HAP-1 (cell line): Measurements from ENCODE around the gene STK24.
"Not testable (repeated sequence)": the region's sequence is repeated elsewhere in the genome, so short reads cannot be mapped to it uniquely, and the experiment has no call there.

Experiments
- DNase-seq, 2 experiments: peaks; one replicate each; pipeline ENCODE4 v3.0.0-alpha.2; 2016 to 2020; ENCODE audit warnings: low spot score in 2 of 2
- H3K27me3 ChIP-seq: fragments of 250-450 bp; sonication (Bioruptor Pico); 2 replicates; pipeline ENCODE4 v1.5.1; 2020; ENCODE audit warnings: low read depth, mild to moderate bottlenecking, moderate library complexity
- H3K36me3 ChIP-seq: fragments of 250-450 bp; sonication (Bioruptor Pico); replicated peaks from 2 replicates; pipeline ENCODE4 v1.5.1; 2020; ENCODE audit warnings: mild to moderate bottlenecking
- H3K4me1 ChIP-seq: fragments of 250-450 bp; sonication (Bioruptor Pico); 2 replicates; pipeline ENCODE4 v1.5.1; 2020; ENCODE audit warnings: mild to moderate bottlenecking
- H3K4me3 ChIP-seq: fragments of 250-450 bp; sonication (Bioruptor Pico); 2 replicates; pipeline ENCODE4 v1.5.1; 2020; ENCODE audit warnings: mild to moderate bottlenecking, moderate library complexity
- H3K9me3 ChIP-seq: fragments of 250-450 bp; sonication (Bioruptor Pico); 2 replicates; pipeline ENCODE4 v1.5.1; 2020; ENCODE audit warnings: mild to moderate bottlenecking, moderate library complexity
- in situ Hi-C: fragments of 300-500 bp; cut with MboI; formaldehyde crosslinking; loops from 3 replicates; pipeline ENCODE4 v1.14.3; 2020; ENCODE audit warnings: low sequenced_read_pairs, inconsistent platforms, mixed read lengths

Gene STK24

GRCh38 chr13:98591721-98592361 lies 14.9 kb upstream of the STK24 start:
- in situ Hi-C loops, result no loop called here
- no peak overlapping the region for H3K4me3 ChIP-seq

DNA sequence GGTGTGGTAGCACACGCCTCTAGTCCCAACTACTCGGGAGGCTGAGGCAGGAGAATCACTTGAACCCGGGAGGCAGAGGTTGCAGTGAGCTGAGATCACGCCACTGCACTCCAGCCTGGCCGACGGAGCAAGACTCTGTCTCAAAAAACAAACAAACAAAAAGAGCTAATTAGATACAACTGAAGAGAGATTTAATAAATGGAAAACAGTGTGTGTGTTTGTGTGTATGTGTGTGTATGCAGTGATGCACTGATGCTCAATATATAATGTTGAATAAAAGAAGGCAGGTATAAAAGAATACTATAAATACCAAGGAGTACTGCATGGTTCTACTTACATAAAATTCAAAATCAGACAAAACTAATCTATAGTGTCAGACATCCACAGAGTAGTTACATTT lies 13.6 kb upstream of the STK24 start:
- H3K4me3 ChIP-seq, H3K27me3 ChIP-seq, H3K9me3 ChIP-seq, H3K36me3 ChIP-seq, DNase-seq, in situ Hi-C loops: not testable (repeated sequence)
- H3K4me1 ChIP-seq, result peaks cover 12% of the 10 kb centered on the region

More at GRCh38 chr13:98591721-98592361, 14.9 kb upstream of the STK24 start:
- peak in 1 of 2 experiments; percentile 38 for DNase-seq
- Histone ChIP-seq H3K4me1 (peaks cover 12% of the 10 kb centered on the region), H3K36me3 (no peaks in the 10 kb centered on the region), H3K27me3 (no peaks in the 10 kb centered on the region), H3K9me3 (peaks cover 9% of the 10 kb centered on the region; the same call in 1 of the 2 replicates)

DNA sequence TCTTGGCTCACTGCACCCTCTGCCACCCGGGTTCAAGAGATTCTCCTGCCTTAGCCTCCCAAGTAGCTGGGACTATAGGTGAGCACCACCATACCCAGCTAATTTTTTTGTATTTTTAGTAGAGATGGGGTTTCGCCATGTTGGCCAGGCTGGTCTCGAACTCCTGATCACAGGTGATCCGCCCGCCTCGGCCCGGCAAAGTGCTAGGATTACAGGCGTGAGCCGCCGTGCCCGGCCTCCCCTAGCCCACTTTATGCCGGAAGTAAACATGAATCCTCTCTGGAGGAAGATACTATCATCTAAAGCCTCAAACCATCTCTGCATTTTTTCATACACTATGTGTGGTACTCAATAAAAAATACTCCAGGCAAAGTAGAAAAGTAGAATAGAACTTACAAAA lies 12.6 kb upstream of the STK24 start:
- H3K4me3 ChIP-seq, H3K36me3 ChIP-seq, H3K27me3 ChIP-seq, in situ Hi-C loops, H3K9me3 ChIP-seq, DNase-seq: not testable (repeated sequence)
- H3K4me1 ChIP-seq, result peaks cover 12% of the 10 kb centered on the region

- H3K4me3 ChIP-seq, result no peak overlapping the region
- no peak for DNase-seq
- H3K4me1 ChIP-seq, result peaks cover 6% of the 10 kb centered on the region
- H3K27me3 ChIP-seq, result no peaks in the 10 kb centered on the region
- no peaks in the 10 kb centered on the region for H3K36me3 ChIP-seq
- peaks cover 9% of the 10 kb centered on the region; the same call in 1 of the 2 replicates for H3K9me3 ChIP-seq
- in situ Hi-C loops, result no loop called here
These were observed 9.8 kb upstream of the STK24 start for GRCh38 chr13:98586400-98587345.

GRCh38 chr13:98585946-98586345 lies 9.0 kb upstream of the STK24 start:
- H3K4me1 ChIP-seq, result no peaks in the 10 kb centered on the region
- in situ Hi-C loops, result no loop called here
- H3K36me3 ChIP-seq, result no peaks in the 10 kb centered on the region

GRCh38 chr13:98585398-98585754 lies 8.5 kb upstream of the STK24 start:
- Histone ChIP-seq H3K4me3 (no peak overlapping the region), H3K9me3 (peaks cover 3% of the 10 kb centered on the region; the same call in 1 of the 2 replicates), H3K36me3 (no peaks in the 10 kb centered on the region), H3K27me3 (no peaks in the 10 kb centered on the region), H3K4me1 (0 out of 2 replicates have a peak, but pooled peaks cover 3% of the 10 kb centered on the region)
- in situ Hi-C loops, result no loop called here
- no peak for DNase-seq

More at GRCh38 chr13:98585946-98586345, 9.0 kb upstream of the STK24 start:
- Histone ChIP-seq H3K27me3 (no peaks in the 10 kb centered on the region), H3K9me3 (peaks cover 8% of the 10 kb centered on the region; the same call in 1 of the 2 replicates), H3K4me3 (no peak overlapping the region)
- no peak for DNase-seq

DNA sequence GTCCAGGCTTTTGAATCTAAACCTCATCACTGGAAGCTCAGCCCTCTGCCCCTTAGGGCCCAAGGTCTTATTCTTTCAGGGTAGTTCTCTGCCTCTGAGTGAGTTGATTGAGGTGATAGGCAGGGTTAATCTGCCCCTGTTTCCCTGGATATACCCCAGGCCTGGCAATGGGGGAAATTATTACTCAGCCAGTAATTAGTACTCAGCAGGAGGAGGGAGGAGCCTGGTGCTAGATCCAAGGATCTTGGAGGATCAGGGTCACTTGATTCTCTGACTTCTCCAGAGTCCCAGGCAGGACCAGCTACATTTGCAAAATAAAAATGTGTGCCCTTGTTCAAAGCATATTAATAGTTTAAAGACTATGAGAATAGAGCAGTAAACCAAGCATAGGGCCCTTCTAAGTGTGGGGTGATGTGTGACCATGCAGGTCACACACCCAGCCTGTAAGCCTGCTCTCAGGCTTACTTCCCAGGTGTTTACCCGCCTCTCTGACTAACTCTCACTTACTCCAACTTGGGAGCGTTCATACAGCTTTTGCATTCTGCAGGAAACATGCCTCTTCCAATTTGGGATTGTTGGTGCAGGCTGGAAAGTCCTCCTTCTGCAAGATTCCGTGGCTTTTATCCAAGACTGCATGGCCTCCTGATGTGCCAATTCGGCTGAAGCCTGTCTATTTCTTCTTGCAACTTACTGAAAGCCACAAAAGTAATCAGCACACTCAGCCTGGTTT lies 7.9 kb upstream of the STK24 start:
- DNase-seq, result no peak
- Histone ChIP-seq H3K4me3 (no peak overlapping the region), H3K36me3 (no peaks in the 10 kb centered on the region), H3K27me3 (no peaks in the 10 kb centered on the region), H3K9me3 (no peaks in the 10 kb centered on the region), H3K4me1 (peaks cover 8% of the 10 kb centered on the region; the same call in 1 of the 2 replicates)
- in situ Hi-C loops, result no loop called here

GRCh38 chr13:98582947-98583346 lies 6.0 kb upstream of the STK24 start:
- Histone ChIP-seq H3K4me3 (no peak overlapping the region), H3K4me1 (peaks cover 10% of the 10 kb centered on the region; the same call in 1 of the 2 replicates), H3K9me3 (no peaks in the 10 kb centered on the region), H3K36me3 (no peaks in the 10 kb centered on the region), H3K27me3 (no peaks in the 10 kb centered on the region)
- DNase-seq, result no peak
- in situ Hi-C loops, result no loop called here

DNA sequence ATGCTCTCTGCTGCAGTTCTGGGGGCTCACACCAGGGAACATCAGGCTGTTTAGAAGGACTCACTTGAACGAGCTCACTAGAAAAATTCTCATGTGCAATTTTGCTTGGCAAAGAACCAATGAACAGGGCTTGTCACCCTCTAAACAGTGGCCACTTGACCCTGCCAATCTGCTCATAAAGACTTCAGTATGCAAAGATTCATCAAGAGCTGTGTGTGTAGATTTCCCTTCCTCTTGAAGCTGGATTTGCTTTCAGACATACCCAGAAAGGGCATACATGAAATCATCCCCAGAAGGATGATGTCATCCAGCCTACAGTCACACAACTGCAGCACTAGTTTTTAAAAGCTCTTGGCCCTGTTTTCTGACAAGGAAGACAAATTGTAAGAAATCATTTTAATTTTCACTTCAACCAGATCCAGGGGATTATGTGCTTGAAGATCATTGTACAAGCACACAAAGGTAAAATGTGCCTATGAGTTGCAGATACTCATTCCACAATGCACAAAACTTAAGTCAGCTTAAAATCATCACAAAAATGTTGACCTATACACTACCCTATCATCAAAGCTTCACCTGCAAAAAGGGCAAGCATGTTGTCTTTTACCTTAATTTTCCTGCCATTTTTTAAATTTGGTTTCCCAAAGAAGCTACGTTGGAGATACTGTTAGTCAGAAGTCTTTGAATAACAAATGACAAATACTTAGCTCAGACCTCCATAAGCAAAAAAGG lies 5.2 kb upstream of the STK24 start:
- Histone ChIP-seq H3K36me3 (no peaks in the 10 kb centered on the region), H3K27me3 (no peaks in the 10 kb centered on the region), H3K4me1 (peaks cover 10% of the 10 kb centered on the region; the same call in 1 of the 2 replicates), H3K4me3 (no peak overlapping the region), H3K9me3 (no peaks in the 10 kb centered on the region)
- in situ Hi-C loops, result no loop called here
- DNase-seq, result no peak

DNA sequence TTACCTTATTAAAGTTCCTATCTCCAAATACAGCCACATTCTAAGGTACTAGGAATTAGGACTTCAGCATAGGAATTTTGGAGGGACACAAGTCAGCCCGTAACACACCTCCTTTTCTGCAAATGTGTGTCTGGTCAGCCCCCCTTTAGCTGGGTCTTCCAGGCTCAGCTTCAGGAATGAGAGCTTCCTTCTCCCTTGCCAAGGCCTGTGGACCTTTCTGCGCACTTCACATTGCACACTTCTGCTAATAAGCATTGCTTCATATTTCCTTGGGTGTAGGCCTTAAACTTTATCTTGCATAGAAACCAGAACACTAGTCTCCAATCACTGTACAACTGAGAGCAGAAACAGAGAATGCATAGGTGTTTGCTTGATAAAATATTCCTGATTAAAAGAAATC lies 4.5 kb upstream of the STK24 start:
- Histone ChIP-seq H3K9me3 (no peaks in the 10 kb centered on the region), H3K36me3 (no peaks in the 10 kb centered on the region), H3K27me3 (no peaks in the 10 kb centered on the region), H3K4me3 (no peak overlapping the region), H3K4me1 (peaks cover 10% of the 10 kb centered on the region; the same call in 1 of the 2 replicates)
- DNase-seq, result no peak
- in situ Hi-C loops, result no loop called here

DNA sequence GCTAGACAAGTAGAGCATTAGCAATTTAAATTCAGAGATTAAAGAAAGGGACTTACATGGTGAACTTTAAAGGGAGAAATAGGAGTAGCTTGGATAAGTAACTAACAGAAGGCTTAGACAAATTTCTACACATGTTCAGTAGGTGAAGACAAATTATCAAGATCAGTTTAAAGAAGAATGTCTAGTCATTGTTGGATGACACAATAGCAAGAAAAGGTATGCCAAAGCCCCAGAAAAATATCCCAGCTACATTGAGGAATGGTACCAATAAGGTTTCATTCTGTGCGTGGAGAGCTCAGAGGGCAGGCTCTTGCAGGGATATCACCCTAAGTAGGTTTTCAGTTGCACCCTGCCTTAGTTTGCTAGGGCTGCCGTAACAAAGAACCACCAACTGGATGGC lies 3.5 kb upstream of the STK24 start:
- no peak for DNase-seq
- Histone ChIP-seq H3K4me3 (no peak overlapping the region), H3K9me3 (no peaks in the 10 kb centered on the region), H3K4me1 (peaks cover 10% of the 10 kb centered on the region; the same call in 1 of the 2 replicates), H3K27me3 (no peaks in the 10 kb centered on the region), H3K36me3 (no peaks in the 10 kb centered on the region)
- in situ Hi-C loops, result no loop called here

- in situ Hi-C loops, result no loop called here
- no peaks in the 10 kb centered on the region for H3K27me3 ChIP-seq
- H3K4me3 ChIP-seq, result peak overlapping the region; percentile 43
- peaks cover 7% of the 10 kb centered on the region for H3K36me3 ChIP-seq
- no peaks in the 10 kb centered on the region for H3K9me3 ChIP-seq
- DNase-seq, result no peak
- peaks cover 25% of the 10 kb centered on the region for H3K4me1 ChIP-seq
These were observed 954 bp upstream of the STK24 start for GRCh38 chr13:98577836-98578285.
